IMR-90 (cell line): ENCODE results near the gene WFDC8. TPM values are rescaled to one million over a fixed set of nuclear protein-coding genes. Genes with fewer than 3 reads are reported as not detected.
A peak's percentile ranks its signal among the peaks of the same experiment; 100 is the strongest.

ENCODE experiments used
- ATAC-seq: fragments of 200-7000 bp; cut with Tn5 transposase; 2 replicates; pipeline ENCODE4 v1.9.1; 2020; ENCODE audit warnings: low read depth, mild to moderate bottlenecking, moderate library complexity
- BruUV-seq: library from RNA; stranded (reverse); fragments of 400-500 nt; replicated peaks from 2 replicates; lab custom pipeline; 2021; lab: Mats Ljungman, UMichigan
- CTCF ChIA-PET: fragments of 300-600 bp; formaldehyde crosslinking; extraction: SDS; loops from one replicate; lab custom pipeline; 2021; ENCODE audit warnings: antibody characterized with exemption; lab: Yijun Ruan, JAX
- POLR2A ChIA-PET: fragments of 300-600 bp; sonication (Branson Sonifier 250); formaldehyde crosslinking; loops from one replicate; lab custom pipeline; 2022; ENCODE audit warnings: antibody characterized with exemption; ENCODE audit not compliant: unreplicated experiment; lab: Charles Lee
- DNase-seq: peaks from one replicate; pipeline ENCODE4 v3.0.0; 2013
- H2AFZ ChIP-seq: replicated peaks from 2 replicates; pipeline ENCODE3; 2013; ENCODE audit warnings: low read length, mild to moderate bottlenecking; ENCODE audit not compliant: poor library complexity
- H2AK5ac ChIP-seq: 2 replicates; pipeline ENCODE4 v1.6.1; 2013; ENCODE audit warnings: low read depth, low read length, inconsistent platforms
- H2AK9ac ChIP-seq: replicated peaks from 2 replicates; pipeline ENCODE3; 2013; ENCODE audit warnings: mild to moderate bottlenecking, low read depth, low read length, moderate library complexity; ENCODE audit not compliant: poor library complexity
- H2BK120ac ChIP-seq: 2 replicates; pipeline ENCODE4 v1.6.1; 2013; ENCODE audit warnings: low read depth, low read length, inconsistent platforms
- H2BK15ac ChIP-seq: 3 replicates; pipeline ENCODE4 v1.6.1; 2013; ENCODE audit warnings: low read depth, low read length, inconsistent platforms
- H2BK20ac ChIP-seq: 2 replicates; pipeline ENCODE4 v1.6.1; 2013; ENCODE audit warnings: low read depth, mild to moderate bottlenecking, inconsistent platforms, low read length, moderate library complexity
- H2BK5ac ChIP-seq: 2 replicates; pipeline ENCODE4 v1.6.1; 2013; ENCODE audit warnings: mild to moderate bottlenecking, low read depth, low read length, inconsistent platforms; ENCODE audit not compliant: poor library complexity, severe bottlenecking
- H3K14ac ChIP-seq: replicated peaks from 2 replicates; pipeline ENCODE4 v1.6.1; 2013; ENCODE audit warnings: low read depth, low read length, inconsistent platforms
- H3K18ac ChIP-seq: 2 replicates; pipeline ENCODE4 v1.6.1; 2013; ENCODE audit warnings: low read depth, low read length, control low read depth
- H3K23ac ChIP-seq: 2 replicates; pipeline ENCODE4 v1.6.1; 2013; ENCODE audit warnings: low read depth, low read length, inconsistent platforms
- H3K27ac ChIP-seq: 2 replicates; pipeline ENCODE4 v1.5.1; 2013; ENCODE audit warnings: mild to moderate bottlenecking, control low read depth, low read length; ENCODE audit not compliant: insufficient read depth
- H3K27me3 ChIP-seq: 2 replicates; pipeline ENCODE4 v1.6.1; 2013; ENCODE audit warnings: low read length; ENCODE audit not compliant: control insufficient read depth, insufficient read depth
- H3K36me3 ChIP-seq: 2 replicates; pipeline ENCODE4 v1.6.1; 2013; ENCODE audit warnings: low read length, mixed read lengths; ENCODE audit not compliant: control insufficient read depth, insufficient read depth
- H3K4ac ChIP-seq: 2 replicates; pipeline ENCODE4 v1.6.1; 2013; ENCODE audit warnings: low read depth, low read length, inconsistent platforms
- H3K4me1 ChIP-seq: 2 replicates; pipeline ENCODE4 v1.6.1; 2013; ENCODE audit warnings: low read length, mixed read lengths; ENCODE audit not compliant: control insufficient read depth, insufficient read depth
- H3K4me2 ChIP-seq: 2 replicates; pipeline ENCODE4 v1.6.1; 2013; ENCODE audit warnings: low read depth, mild to moderate bottlenecking, control low read depth, low read length, moderate library complexity
- H3K4me3 ChIP-seq: 2 replicates; pipeline ENCODE4 v1.5.1; 2013; ENCODE audit warnings: low read depth, mild to moderate bottlenecking, control low read depth, low read length, moderate library complexity; ENCODE audit not compliant: insufficient read depth
- H3K56ac ChIP-seq: 2 replicates; pipeline ENCODE4 v1.6.1; 2013; ENCODE audit warnings: low read length, inconsistent platforms; ENCODE audit not compliant: insufficient read depth; ENCODE audit errors: extremely low read depth
- H3K79me1 ChIP-seq, 2 experiments: 2 replicates each; pipeline ENCODE4 v1.6.1; 2013; ENCODE audit warnings: low read length in 2 of 2, inconsistent platforms in 1 of 2, low read depth in 1 of 2
- H3K9ac ChIP-seq: 2 replicates; pipeline ENCODE4 v1.6.1; 2013; ENCODE audit warnings: low read depth, low read length, control low read depth
- H3K9me1 ChIP-seq: 2 replicates; pipeline ENCODE4 v1.6.1; 2013; ENCODE audit warnings: low read length, inconsistent platforms; ENCODE audit not compliant: insufficient read depth
- H3K9me3 ChIP-seq: 2 replicates; pipeline ENCODE4 v1.6.1; 2013; ENCODE audit warnings: low read length; ENCODE audit not compliant: control insufficient read depth, insufficient read depth
- H4K20me1 ChIP-seq: 2 replicates; pipeline ENCODE4 v1.6.1; 2013; ENCODE audit warnings: low read length, inconsistent platforms; ENCODE audit not compliant: insufficient read depth
- H4K5ac ChIP-seq: 2 replicates; pipeline ENCODE4 v1.6.1; 2013; ENCODE audit warnings: mild to moderate bottlenecking, low read depth, low read length, control low read depth
- H4K8ac ChIP-seq, 2 experiments: 2 replicates each; pipeline ENCODE4 v1.6.1; 2013; ENCODE audit warnings: low read depth in 2 of 2, low read length in 2 of 2, control low read depth in 1 of 2, inconsistent platforms in 1 of 2
- H4K91ac ChIP-seq: 2 replicates; pipeline ENCODE4 v1.6.1; 2013; ENCODE audit warnings: low read depth, low read length, inconsistent platforms; ENCODE audit not compliant: insufficient read depth
- CTCF ChIP-seq: conservative IDR thresholded peaks from 2 replicates; pipeline ENCODE4 v1.5.1; 2012; ENCODE audit warnings: mild to moderate bottlenecking, low read depth, low read length, improper control_type of control experiment
- MXI1 ChIP-seq: IDR thresholded peaks from 2 replicates; pipeline ENCODE4 v1.6.1; 2012; ENCODE audit warnings: low read depth, mild to moderate bottlenecking, low read length, moderate library complexity, borderline replicate concordance
- RAD21 ChIP-seq: IDR thresholded peaks from 2 replicates; pipeline ENCODE4 v1.6.1; 2012; ENCODE audit warnings: low read length, improper control_type of control experiment
- SMC3 ChIP-seq: fragments of 150-350 bp; IDR thresholded peaks from 2 replicates; pipeline ENCODE4 v1.6.1; 2016; ENCODE audit warnings: low read depth, mild to moderate bottlenecking, antibody characterized with exemption, low read length, moderate library complexity
- WGBS, 2 experiments: methylation state at CpG; one replicate each; pipeline versions ENCODE4 v1.1.5 to v1.1.7; 2013; ENCODE audit warnings: missing lambda C conversion rate in 2 of 2; ENCODE audit not compliant: insufficient read length in 1 of 2; ENCODE audit errors: extremely low coverage in 2 of 2; 5-methylcytosine and 5-hydroxymethylcytosine counted together
- dilution Hi-C: fragments of 300-500 bp; cut with HindIII; formaldehyde crosslinking; loops from one replicate; pipeline ENCODE4 v1.14.3; 2018; ENCODE audit warnings: low sequenced_read_pairs; ENCODE audit not compliant: unreplicated experiment
- in situ Hi-C: fragments of 300-500 bp; cut with MboI; formaldehyde crosslinking; loops from 3 replicates; pipeline ENCODE4 v1.14.3; 2019; ENCODE audit warnings: low sequenced_read_pairs, inconsistent platforms, mixed read lengths
- intact Hi-C: fragments of 100-400 bp; cut with micrococcal nuclease; formaldehyde crosslinking; loops from 2 replicates; pipeline ENCODE4 v1.10.0; 2022
- polyA plus RNA-seq, 3 experiments: library from polyadenylated mRNA; depleted of rRNA; stranded (reverse); fragments of >200 nt; gene quantifications; 2 replicates each; pipeline ENCODE4 v1.2.3, GENCODE V29; 2012; ENCODE audit warnings: low replicate concordance in 1 of 3
- total RNA-seq: library from RNA; depleted of rRNA; stranded (reverse); fragments of >200 nt; gene quantifications from 2 replicates; pipeline ENCODE4 v1.2.3, GENCODE V29; 2012

Gene WFDC8
- total and polyA plus RNA-seq, 2 of the 4 experiments (the other 2 are of a cell fraction), result not detected

GRCh38 chr20:45592574-45593189 lies 13.6 kb upstream of the WFDC8 start:
- dilution Hi-C loops, result no loop called here
- H4K20me1 ChIP-seq, result no peaks in the 10 kb centered on the region
- H2AK9ac ChIP-seq, result no peak overlapping the region
- no peak for TF ChIP-seq MXI1
- TF ChIP-seq SMC3, result peak; percentile 29
- TF ChIP-seq CTCF, result peak; percentile 49
- peak; percentile 40 for TF ChIP-seq RAD21
- no peak overlapping the region for H2AFZ ChIP-seq
- H4K5ac ChIP-seq, result no peak overlapping the region
- no peak overlapping the region for H3K4ac ChIP-seq
- H3K56ac ChIP-seq, result no peak overlapping the region
- no peaks in the 10 kb centered on the region for H3K36me3 ChIP-seq
- no peaks in the 10 kb centered on the region for H3K79me1 ChIP-seq
- no peak overlapping the region for H3K18ac ChIP-seq
- no peak overlapping the region for H3K4me3 ChIP-seq
- no peaks in the 10 kb centered on the region for H3K9me1 ChIP-seq
- no peaks in the 10 kb centered on the region for H3K27me3 ChIP-seq
- no CpG with 5 or more reads among the region's 5 CpGs for WGBS, 2 experiments
- intact Hi-C loops, result loop anchor here (1.0 kb wide), 1 partner anchor 179 kb away; no protein-coding TSS in a partner anchor
- H4K91ac ChIP-seq, result no peak overlapping the region
- H2BK20ac ChIP-seq, result no peak overlapping the region
- POLR2A ChIA-PET, result no interaction called here
- ATAC-seq, result peak; percentile 29; the same call in 1 of the 2 replicates
- H2BK5ac ChIP-seq, result no peak overlapping the region
- no peak overlapping the region for H2BK15ac ChIP-seq
- H3K9me3 ChIP-seq, result no peaks in the 10 kb centered on the region
- no peak overlapping the region for H3K23ac ChIP-seq
- no peak overlapping the region for H3K14ac ChIP-seq
- H3K27ac ChIP-seq, result no peak overlapping the region
- no peak overlapping the region for H3K9ac ChIP-seq
- no peak overlapping the region for H4K8ac ChIP-seq
- no peaks in the 10 kb centered on the region for H3K4me1 ChIP-seq
- DNase-seq, result peak; percentile 21
- H3K4me2 ChIP-seq, result no peak overlapping the region
- in situ Hi-C loops, result no loop called here
- H2BK120ac ChIP-seq, result no peak overlapping the region
- H2AK5ac ChIP-seq, result no peak overlapping the region
- CTCF ChIA-PET, result interaction anchor here (0.7 kb wide), 1 partner anchor 179 kb away, joined by 3 read pairs; no protein-coding TSS in a partner anchor
- BruUV-seq, result no TSS peak
